Measurements from ENCODE around the gene AGMO.

- TF ChIP-seq CTCF (IDR thresholded peaks at IDR 0.05) (no peak), POLR2AphosphoS5 (IDR thresholded peaks at IDR 0.05) (no peak), POLR2A (IDR thresholded peaks at IDR 0.05) (no peak)
Observed at GRCh38 chr7:15558756-15559155, 3.1 kb downstream of the AGMO start.
